Stimulated activated CD4-positive, alpha-beta T cell treated with anti-CD3 and anti-CD28 coated beads, Interleukin-1b, Interleukin-23, amount 100 ng/mL, for 48 hours (primary cell): Measurements from ENCODE around the gene NHSL2.
"Not testable (repeated sequence)": the region's sequence is repeated elsewhere in the genome, so short reads cannot be mapped to it uniquely, and the experiment has no call there.

Experiments
- DNase-seq: peaks from one replicate; pipeline ENCODE4 v3.0.0-alpha.2; 2020

NHSL2 gene

DNA sequence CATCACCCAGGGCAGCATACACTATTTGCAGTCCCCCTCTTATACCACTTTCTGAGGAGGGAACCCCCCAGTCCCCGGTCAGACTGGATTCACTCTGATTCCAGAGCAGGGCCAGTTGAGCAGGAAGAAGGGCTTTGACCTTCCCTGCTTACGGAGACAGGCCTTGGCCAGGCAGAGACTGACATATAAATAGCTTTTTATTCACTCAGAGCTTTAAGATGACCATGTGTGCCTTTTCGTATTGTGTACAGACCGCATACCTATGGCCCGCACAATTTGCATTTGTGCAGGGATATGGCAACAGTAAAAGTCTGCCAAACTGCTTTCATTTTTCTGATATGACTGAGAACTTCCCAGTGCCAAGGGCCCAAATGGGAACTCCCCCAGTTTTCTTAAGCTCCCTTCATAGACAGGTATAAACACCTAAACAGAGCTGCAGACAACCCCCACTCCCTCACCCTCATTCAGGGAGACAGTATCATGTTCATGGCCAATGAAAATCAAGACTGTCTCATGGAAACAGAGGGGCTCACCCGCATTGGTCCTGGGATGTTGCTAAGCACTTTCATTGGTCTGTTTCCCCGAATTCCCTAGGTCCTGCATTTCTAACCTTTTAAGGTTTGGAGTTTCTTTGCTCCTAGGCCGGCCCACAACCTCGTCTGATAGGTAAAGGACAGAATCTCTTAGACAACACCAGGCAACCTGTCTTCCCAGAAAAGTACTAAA lies 135.1 kb downstream of the NHSL2 start:
- no peak for DNase-seq

DNA sequence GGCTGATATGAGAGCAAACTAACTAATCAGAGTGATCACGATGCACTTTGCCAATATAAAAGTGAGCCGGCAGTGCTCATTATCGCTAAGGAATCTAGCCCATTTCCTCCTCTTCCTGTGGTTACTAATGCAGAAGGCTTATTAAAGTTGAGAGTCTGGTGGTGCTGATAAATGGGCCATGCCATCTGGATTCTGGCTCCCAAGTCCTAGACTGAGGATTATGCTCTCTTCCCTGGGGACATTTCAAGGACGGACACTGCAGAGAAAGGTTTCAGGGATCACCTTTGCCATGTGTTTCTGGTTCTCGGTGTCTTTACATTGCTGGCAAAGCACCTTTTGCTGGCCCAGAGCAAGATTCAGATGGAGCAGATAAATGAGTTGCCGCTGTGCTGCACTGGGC lies 135.8 kb downstream of the NHSL2 start:
- no peak for DNase-seq

- DNase-seq: no peak
Measured at GRCh38 chrX:72048510-72049455, 138.1 kb downstream of the NHSL2 start.

DNA sequence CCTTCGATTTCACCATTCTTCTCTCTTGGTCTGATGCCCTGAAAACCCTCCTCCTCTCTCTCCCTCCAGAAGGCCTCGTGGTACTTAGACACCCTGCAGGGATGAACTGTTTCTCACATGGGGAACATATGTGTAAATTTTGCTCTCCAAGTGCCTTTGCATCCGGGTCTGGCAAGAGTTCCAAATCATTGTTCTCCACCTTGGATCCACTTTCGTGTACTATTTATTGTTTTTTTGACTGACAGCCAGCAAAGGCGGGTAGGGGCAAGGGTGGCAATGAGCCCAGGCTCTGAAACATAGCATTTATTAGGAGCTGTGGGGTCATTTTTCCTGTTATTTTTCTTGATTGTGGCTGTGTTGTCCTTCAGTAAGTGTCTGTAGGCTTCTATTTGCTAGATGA lies 139.4 kb downstream of the NHSL2 start:
- DNase-seq: no peak

DNA sequence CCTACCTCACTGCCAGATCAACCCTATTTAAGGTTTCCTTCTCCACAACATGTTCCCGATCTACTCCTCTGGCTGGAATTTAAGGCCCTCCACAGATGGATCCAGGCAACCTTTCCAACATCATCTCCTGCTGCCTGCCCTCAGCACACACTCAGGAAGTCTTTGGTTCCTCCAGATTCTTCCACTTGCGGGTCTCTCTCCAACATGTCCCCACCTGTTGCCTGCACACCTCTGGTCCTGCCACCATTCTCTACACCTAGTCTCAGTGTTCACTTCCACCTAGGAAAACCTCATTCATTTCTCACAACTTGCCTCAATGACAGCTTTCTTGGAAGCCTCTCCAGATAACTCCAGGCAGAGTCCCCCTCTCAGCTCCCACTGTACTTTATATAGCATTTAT lies 140.9 kb downstream of the NHSL2 start:
- no peak for DNase-seq

- DNase-seq: no peak
Measured at GRCh38 chrX:72052415-72053090, 141.9 kb downstream of the NHSL2 start.

GRCh38 chrX:72053508-72053907 lies 142.9 kb downstream of the NHSL2 start:
- DNase-seq: no peak

DNA sequence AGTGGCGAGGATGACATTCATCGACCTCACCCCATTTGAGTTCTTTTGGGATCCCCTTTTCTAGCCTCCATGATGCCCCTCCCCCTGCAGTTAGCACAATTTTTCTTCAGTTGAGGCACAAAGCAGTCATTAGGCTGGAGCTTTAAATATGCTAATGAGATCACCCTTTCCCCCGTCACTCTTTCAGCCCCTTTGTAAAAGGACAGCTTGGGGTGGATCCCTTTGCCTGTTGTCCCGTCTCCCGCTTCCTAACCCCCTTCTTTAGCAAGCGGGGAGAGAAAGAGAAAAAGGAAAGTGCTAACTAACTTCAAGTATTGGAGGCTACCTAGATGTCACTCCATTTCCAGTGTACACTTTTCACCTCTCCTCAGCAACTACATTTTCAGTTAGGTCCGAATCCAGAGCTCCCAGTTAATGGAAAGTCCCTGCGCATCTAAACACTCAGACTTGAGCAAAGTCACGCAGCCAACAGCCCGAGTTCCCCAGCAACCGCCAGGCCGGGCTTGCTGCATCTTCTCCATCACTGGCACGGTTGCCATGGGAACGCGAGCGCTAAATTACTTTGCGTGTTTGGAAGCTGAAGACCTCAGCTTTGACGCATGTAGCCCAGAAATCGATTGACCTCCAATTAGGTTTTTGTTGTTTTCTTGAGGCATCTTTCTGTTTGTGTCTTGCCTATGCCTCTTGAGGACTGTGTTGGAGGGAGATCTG lies 144.3 kb downstream of the NHSL2 start:
- DNase-seq: no peak

DNA sequence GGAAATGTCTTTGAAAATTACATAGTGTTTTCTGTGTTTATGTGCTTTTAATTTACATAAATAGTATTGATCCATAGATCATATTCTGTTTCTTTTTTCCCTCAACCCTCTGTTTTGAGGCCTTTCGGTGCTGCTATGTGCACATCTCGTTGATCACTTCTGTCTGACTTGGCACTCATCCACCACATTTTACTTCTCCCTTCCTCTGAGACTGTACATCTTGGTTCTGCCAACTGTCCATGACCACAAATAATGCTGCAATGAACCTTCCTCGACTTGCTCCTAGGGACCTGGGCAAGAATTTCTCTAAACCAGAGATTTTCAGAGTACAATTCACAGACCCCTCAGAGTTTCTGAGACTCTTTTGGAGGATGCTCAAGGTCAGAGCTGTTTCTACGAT lies 146.7 kb downstream of the NHSL2 start:
- DNase-seq: no peak

- no peak for DNase-seq
Measured at GRCh38 chrX:72057849-72058248, 147.2 kb downstream of the NHSL2 start.

DNA sequence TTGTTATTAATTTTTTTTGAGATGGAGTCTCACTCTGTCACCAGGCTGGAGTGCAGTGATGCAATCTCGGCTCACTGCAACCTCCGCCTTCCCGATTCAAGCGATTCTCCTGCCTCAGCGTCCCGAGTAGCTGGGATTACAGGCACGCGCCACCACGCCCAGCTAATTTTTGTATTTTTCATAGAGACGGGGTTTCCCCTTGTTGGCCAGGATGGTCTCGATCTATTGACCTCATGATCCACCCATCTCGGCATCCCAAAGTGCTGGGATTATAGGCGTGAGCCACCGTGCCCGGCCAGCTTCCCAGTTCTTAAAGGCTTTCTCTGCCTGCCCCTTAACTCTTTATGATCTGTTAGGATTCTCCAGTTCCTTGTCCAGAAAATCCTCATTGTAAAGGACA lies 147.7 kb downstream of the NHSL2 start:
- not testable (repeated sequence) for DNase-seq

GRCh38 chrX:72060196-72060920 lies 149.7 kb downstream of the NHSL2 start:
- DNase-seq: no peak

DNA sequence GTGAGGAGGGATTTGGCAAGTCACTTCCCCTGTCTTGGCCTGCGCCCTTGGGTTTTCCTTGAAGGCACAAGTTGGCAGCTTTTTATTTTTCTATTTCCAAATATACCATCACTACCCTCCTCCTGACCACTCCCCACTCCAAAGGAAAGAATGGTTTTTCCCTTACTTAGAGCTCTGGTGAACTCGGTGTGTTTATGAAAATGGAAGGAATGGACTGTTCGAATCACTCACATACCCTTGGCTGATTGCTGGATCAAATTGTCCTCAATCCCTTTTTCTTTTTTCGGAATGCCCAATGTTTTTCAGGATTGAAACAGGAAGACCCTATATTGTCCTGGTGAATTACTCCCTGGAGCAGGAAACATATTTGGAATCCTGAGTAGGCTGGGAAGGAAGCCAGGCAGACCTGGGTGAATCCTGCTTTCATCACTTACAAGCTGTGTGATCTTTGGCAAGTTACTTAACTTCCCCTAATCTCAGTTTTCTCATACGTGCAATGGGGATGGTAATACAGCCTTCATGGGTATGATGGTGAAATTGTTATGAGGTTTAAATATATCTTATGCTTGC lies 150.4 kb downstream of the NHSL2 start:
- DNase-seq: no peak

GRCh38 chrX:72062916-72063315 lies 152.3 kb downstream of the NHSL2 start:
- DNase-seq: no peak

GRCh38 chrX:72069350-72070160 lies 158.9 kb downstream of the NHSL2 start:
- DNase-seq: no peak

- DNase-seq: no peak
Measured at GRCh38 chrX:72071213-72071612, 160.6 kb downstream of the NHSL2 start.

- DNase-seq: no peak
Measured at GRCh38 chrX:72073633-72074032, 163.0 kb downstream of the NHSL2 start.

DNA sequence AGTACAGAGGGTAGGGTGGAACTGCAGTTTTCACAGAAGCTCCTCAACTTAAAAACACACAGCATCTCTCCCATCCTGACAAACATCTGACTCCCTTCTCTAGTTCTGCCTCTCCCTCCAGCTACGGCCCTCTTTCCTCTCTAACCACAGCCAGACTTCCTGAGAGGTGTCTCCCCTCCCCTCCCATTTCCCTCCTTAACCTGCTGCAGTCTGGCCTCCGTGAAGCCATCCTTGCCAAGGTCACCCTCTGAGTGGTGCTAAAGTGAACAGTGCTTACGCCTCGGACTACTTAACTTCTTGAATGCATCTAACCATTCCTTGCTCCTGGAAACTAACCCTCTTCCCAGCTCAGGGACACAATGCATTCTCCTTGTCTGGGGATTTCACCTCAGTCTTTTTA lies 167.8 kb downstream of the NHSL2 start:
- DNase-seq: no peak

- no peak for DNase-seq
Measured at GRCh38 chrX:72079607-72080006, 169.0 kb downstream of the NHSL2 start.

DNA sequence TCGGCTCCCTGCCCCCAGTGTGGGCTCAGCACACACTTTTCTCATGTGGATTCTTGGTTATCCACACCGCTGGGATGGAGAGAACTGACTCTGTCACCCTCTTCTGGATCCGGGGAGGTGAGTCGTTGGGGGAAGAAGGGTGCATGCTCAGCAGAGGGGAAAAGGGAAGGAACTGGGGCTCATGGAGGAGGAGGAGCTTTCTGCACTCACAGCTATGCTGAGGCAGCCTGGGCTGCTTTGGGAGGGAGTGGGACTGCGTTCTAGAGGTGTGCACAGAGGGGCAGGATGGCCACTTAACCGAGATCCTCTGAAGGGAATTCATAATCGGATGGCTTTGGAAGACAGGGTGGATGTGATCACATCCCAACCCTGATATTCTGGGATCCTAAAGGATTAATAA lies 169.5 kb downstream of the NHSL2 start:
- no peak for DNase-seq

GRCh38 chrX:72080800-72081199 lies 170.2 kb downstream of the NHSL2 start:
- no peak for DNase-seq
